HG02642 (cell line): ENCODE measurements around the gene CANX.

Experiments used
- ATAC-seq: cut with Tn5 transposase; IDR thresholded peaks from one replicate; pipeline ENCODE4 v1.9.1; 2021; ENCODE audit warnings: mild to moderate bottlenecking; ENCODE audit not compliant: unreplicated experiment, poor library complexity

CANX gene

DNA sequence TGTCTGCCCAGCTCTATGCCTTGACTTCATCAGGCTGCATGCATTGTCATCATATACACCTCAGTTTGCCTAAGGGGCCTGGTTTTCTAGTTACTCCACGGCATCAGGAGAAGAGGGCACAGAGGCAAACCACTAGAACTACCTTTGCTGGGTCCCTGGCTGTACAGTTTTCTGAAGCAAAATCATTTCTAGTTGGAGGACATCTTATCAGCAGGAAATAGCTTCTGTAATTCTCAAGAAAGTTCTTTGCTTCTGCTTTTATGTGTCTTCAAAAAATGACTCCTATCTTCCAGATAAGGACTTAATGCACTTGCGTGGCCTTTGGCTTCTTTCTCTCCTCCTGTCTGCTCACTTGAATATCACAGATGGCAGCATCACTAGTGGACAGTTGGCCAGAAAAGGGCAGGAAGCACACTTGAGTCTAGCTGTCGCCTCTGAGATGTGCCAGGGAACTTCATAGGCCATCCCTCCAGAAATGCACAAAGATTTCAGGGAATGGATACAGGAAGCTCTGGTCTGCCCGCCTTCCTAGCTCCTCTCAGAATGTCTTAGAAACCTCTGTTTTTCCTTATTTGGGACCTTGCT lies 72.6 kb downstream of the CANX start:
- no peak for ATAC-seq

DNA sequence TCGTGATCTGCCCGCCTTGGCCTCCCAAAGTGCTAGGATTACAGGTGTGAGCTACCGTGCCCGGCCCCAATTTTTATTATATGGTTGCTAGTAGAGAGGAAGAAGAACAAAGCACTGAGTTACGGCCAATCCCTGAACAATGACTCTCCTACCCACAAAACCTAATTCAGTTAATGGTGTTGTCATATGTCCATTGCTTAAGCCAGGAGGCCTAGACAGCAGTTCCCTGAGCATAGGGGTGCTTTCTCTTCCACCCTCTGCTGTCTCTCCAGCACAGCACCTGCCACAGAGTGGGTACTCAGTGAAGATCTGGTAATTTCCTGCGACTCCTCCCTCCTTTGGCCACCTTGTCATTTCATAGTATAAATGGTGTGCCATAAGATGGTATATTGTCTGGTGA lies 73.6 kb downstream of the CANX start:
- ATAC-seq = no peak

DNA sequence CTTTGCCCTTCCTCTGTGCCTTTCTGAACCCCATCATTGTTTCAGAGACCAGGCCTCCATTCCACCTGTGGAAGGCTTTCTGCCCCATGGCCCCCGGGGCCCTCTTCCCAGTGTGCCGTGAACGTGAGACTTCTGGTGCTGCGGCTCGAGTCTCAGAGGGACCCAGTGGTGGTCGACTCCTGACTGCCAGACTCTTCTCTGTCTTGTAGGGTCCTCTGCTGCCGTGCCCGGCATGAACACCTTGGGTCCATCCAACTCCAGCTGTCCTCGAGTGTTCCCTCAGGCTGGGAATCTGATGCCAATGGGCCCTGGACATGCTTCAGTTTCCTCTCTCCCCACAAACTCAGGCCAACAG lies 74.9 kb downstream of the CANX start:
- ATAC-seq = no peak

DNA sequence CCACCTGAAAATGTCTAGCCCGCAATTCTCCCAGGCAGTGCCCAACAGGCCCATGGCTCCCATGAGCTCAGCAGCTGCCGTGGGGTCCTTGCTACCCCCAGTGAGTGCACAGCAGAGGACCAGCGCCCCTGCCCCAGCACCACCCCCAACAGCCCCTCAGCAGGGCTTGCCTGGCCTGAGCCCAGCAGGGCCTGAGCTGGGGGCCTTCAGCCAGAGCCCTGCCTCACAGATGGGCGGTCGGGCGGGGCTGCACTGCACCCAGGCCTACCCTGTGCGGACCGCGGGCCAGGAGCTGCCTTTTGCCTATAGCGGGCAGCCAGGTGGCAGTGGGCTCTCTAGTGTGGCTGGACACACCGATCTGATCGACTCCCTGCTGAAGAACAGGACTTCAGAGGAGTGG lies 75.7 kb downstream of the CANX start:
- ATAC-seq = no peak

DNA sequence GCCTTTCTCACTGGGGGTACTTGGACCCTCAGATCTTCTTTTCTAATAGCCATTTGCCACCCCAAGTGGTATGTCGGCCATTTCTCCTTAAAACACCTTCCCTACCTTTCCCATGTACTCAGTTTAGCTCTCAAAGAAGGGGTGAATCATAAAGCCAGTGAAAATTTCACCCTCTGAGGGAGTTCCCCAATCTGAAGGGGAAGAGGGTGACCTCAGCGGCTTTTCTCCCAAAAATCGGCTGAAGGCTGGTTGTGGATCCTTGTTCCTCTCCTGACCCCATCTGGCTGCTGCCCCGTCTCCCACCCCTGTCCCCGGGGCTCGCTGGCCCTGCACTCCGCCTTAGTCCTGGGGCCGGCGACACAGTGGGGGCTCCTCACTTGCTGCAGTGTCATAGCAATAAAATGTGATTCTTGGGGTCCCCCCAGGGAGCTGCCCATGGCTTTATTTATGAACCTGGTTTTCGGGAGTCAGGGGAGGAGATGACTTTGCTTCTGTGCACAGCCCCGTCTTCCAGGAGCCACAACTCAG lies 77.7 kb downstream of the CANX start:
- no peak for ATAC-seq

DNA sequence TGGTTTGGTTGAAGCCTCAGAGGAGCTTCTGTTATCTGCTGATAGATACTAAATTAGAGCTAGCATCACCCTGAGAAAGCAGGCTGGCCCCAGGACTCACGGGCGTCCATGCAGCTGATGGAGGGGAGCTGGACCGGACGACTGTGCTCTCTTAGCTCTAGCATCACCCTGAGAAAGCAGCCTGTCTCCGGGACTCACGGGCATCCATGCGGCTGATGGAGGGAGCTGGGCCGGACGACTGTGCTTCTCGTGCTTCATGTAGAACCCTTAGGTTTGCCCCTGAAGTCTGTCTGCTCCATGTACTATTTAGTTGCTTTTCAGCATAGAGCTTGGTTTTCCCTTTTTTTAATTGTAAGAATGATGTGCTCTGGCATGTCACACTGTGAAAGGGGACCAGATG lies 78.7 kb downstream of the CANX start:
- ATAC-seq = no peak

DNA sequence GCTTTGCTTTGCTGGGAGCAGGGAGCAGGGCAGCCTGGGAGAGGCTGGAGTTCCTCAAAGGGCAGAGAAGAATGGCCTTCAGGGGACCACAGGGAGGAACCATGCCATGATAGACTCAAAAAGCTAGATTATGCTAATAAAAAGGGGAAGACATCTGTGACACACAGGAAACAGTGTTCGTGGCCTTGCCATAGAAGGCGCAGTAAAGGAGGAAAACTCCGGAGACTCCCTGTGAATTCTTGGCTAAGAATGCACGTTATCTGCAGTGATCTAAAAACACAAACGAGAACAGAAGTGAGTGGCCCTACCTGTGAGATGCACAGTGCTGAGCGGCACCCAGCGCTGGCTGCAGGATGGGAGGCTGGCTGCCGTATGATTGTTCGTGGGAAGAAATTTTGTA lies 79.1 kb downstream of the CANX start:
- ATAC-seq = no peak

DNA sequence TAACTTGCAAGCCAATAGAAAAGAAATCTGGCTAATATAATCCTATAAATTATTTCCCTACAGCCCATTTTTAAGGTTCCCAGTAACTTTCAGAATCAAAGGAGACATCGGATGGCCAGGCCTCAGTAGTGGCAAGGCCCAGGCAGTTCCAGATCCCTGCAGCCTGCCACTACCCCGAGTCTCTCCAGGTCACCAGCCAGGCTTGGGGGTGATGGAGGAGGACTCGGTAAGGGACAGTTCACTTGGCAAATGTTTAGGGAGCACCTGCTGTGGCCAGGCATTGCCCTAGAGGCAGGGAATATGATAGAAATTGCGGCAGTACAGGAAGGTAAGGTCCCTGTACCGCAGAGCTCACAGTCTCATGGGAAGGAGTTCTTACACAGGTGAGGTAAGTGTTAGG lies 79.8 kb downstream of the CANX start:
- no peak for ATAC-seq

DNA sequence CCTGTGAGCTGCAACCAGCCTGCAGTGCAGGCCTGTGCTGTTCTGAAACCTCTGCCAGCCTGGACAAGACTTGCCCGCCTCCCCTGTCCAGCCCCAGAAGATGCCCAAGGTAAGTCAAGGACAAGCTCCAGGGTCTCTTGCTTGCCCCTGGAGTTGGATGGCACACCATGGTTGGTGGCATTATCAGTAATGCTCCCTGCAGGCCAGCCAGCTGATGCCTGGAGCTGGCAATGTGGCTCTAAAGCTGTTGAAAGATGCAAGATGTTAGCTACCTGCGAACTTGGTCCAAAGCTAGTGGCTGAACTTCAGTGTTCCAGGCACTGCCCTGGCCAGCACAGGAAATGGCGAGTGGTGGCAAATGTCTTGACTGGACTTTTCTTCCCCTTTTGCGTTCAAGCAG lies 81.1 kb downstream of the CANX start:
- ATAC-seq = no peak

DNA sequence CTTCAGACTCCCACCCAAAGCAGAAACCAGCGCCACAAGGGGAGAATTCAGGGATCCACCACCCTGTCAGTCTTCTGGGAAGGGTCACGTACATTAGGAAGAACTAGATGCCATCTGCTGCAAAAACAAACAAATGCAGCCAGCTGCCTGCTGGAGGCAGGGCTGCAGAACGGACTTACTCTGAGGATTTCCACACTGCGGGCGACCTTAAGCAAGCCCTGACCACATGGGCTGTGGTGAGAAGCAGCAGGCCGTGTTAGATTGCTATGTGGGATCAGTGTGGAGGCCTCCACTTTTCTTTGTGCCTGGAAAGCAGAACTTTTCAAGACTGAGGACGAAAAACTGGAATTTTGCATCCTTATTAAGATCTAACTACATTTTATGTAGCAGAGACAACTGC lies 81.6 kb downstream of the CANX start:
- no peak for ATAC-seq
